Naive thymus-derived CD8-positive, alpha-beta T cell (primary cell): ENCODE results near the gene BRSK2. TPM values are rescaled to one million over a fixed set of nuclear protein-coding genes. Genes with fewer than 3 reads are reported as not detected.
"Not testable (repeated sequence)": the region's sequence is repeated elsewhere in the genome, so short reads cannot be mapped to it uniquely, and the experiment has no call there.

Source experiments
- ATAC-seq, 2 donors: fragments of 150-1000 bp; cut with Tn5 transposase in 1 of 2; sonication (Bioruptor Pico), chemical (Tn5 transposase) in 1 of 2; 1 replicate in 1 of 2; 2 replicates in 1 of 2; pipeline ENCODE4 v1.10.0; 2021; ENCODE audit warnings: mild to moderate bottlenecking in 2 of 2, moderate library complexity in 2 of 2
- POLR2A ChIA-PET: fragments of 350-600 bp; sonication (Branson Sonifier 250); formaldehyde crosslinking; loops from one replicate; lab custom pipeline; 2021; ENCODE audit warnings: antibody characterized with exemption; lab: Charles Lee
- DNase-seq, 10 donors: peaks; one replicate each; pipeline versions ENCODE4 v3.0.0 to v3.0.0-alpha.2; 2020 to 2022
- H3K27ac Mint-ChIP-seq, 10 donors: one replicate each; pipeline ENCODE4 v1.8.0; 2020 to 2022; ENCODE audit warnings: mild to moderate bottlenecking in 10 of 10, mixed read lengths in 10 of 10, moderate library complexity in 4 of 10, inconsistent platforms in 1 of 10
- H3K27me3 Mint-ChIP-seq, 5 donors: one replicate each; pipeline ENCODE4 v1.8.0; 2021 to 2022; ENCODE audit warnings: mixed read lengths in 5 of 5
- H3K36me3 Mint-ChIP-seq, 3 donors: one replicate each; pipeline ENCODE4 v1.8.0; 2020 to 2022; ENCODE audit warnings: mixed read lengths in 3 of 3, mild to moderate bottlenecking in 2 of 3, inconsistent platforms in 1 of 3
- H3K4me1 Mint-ChIP-seq, 4 donors: one replicate each; pipeline ENCODE4 v1.8.0; 2021 to 2022; ENCODE audit warnings: mixed read lengths in 4 of 4
- H3K4me3 Mint-ChIP-seq, 10 donors: one replicate each; pipeline ENCODE4 v1.8.0; 2020 to 2022; ENCODE audit warnings: mild to moderate bottlenecking in 10 of 10, mixed read lengths in 10 of 10, moderate library complexity in 6 of 10, inconsistent platforms in 1 of 10
- H3K9me3 Mint-ChIP-seq, 9 donors: one replicate each; pipeline ENCODE4 v1.8.0; 2020 to 2022; ENCODE audit warnings: mixed read lengths in 9 of 9, mild to moderate bottlenecking in 3 of 9, inconsistent platforms in 1 of 9, moderate library complexity in 1 of 9
- polyA plus RNA-seq, 3 donors: library from polyadenylated mRNA; unstranded; fragments of 300-500 nt; fragmentation: Illumina TruSeq; gene quantifications; one replicate each; pipeline ENCODE4 v1.2.3, GENCODE V29; 2021
- total RNA-seq, 8 experiments: library from RNA in 2 of 8; stranded (reverse) in 2 of 8; gene quantifications; one replicate each; pipeline ENCODE4 v1.2.3 and lab custom pipeline; 2021 to 2026

The BRSK2 gene
- total RNA-seq (1 to 10 TPM in 1 of 2 experiments, under 1 TPM in 1; 0.42 to 1.3 TPM), polyA plus RNA-seq (not detected), total RNA-seq (lab: John Stamatoyannopoulos, UW) (0 to 1.1 (median 0.28) reads per million in 6 experiments)

- no peak for DNase-seq
- Mint-ChIP-seq H3K9me3 (no peaks in the 10 kb centered on the region), H3K27ac (peak within 1 kb of the TSS in 3 of 10 donors; percentile 65 to 71 (median 66)), H3K27me3 (peaks cover 7 to 28% (median 20%) of the 10 kb centered on the region in 5 donors), H3K36me3 (no peaks in the 10 kb centered on the region), H3K4me3 (peak within 1 kb of the TSS; percentile 64 to 85 (median 75)), H3K4me1 (peaks cover 2 to 14% (median 8%) of the 10 kb centered on the region in 4 donors)
- POLR2A ChIA-PET, result interaction anchor here (0.9 to 2.8 kb wide), 2 partner anchors 11 to 79 kb away, joined by 3 to 8 read pairs; no protein-coding TSS in a partner anchor
- ATAC-seq, result no peak
Measured at GRCh38 chr11:1389932-1390568, at the start of gene BRSK2. BRSK2 (plus strand) TSS chr11:1389934; CDS start chr11:1390285, 351 bp downstream.

GRCh38 chr11:1340111-1340510, 49.6 kb upstream of the BRSK2 start:
- ATAC-seq, result no peak
- H3K4me3 Mint-ChIP-seq, result no peak overlapping the region
- H3K36me3 Mint-ChIP-seq, result no peaks in the 10 kb centered on the region

GRCh38 chr11:1341226-1341625, 48.5 kb upstream of the BRSK2 start:
- H3K27me3 Mint-ChIP-seq, H3K36me3 Mint-ChIP-seq, POLR2A ChIA-PET, H3K4me3 Mint-ChIP-seq, H3K27ac Mint-ChIP-seq, ATAC-seq, H3K9me3 Mint-ChIP-seq, DNase-seq: not testable (repeated sequence)
- H3K4me1 Mint-ChIP-seq, result peaks cover 6 to 17% (median 10%) of the 10 kb centered on the region in 4 donors

More at GRCh38 chr11:1340111-1340510, 49.6 kb upstream of the BRSK2 start:
- Mint-ChIP-seq H3K27ac (no peak overlapping the region), H3K4me1 (peaks cover 11 to 19% (median 16%) of the 10 kb centered on the region in 4 donors), H3K27me3 (no peaks in the 10 kb centered on the region), H3K9me3 (peaks cover 0 to 5% (median 0%) of the 10 kb centered on the region in 9 donors)
- POLR2A ChIA-PET, result no interaction called here
- DNase-seq, result no peak

- no peaks in the 10 kb centered on the region for H3K36me3 Mint-ChIP-seq
- peaks cover 0 to 5% (median 0%) of the 10 kb centered on the region in 9 donors for H3K9me3 Mint-ChIP-seq
- H3K4me3 Mint-ChIP-seq, result no peak overlapping the region
- peaks cover 6 to 17% (median 10%) of the 10 kb centered on the region in 4 donors for H3K4me1 Mint-ChIP-seq
- DNase-seq (no peak), ATAC-seq (no peak)
- POLR2A ChIA-PET, result no interaction called here
- no peak overlapping the region for H3K27ac Mint-ChIP-seq
- no peaks in the 10 kb centered on the region for H3K27me3 Mint-ChIP-seq
Measured at GRCh38 chr11:1341928-1342524, 47.7 kb upstream of the BRSK2 start.

GRCh38 chr11:1342946-1343345, 46.8 kb upstream of the BRSK2 start:
- Mint-ChIP-seq H3K36me3 (no peaks in the 10 kb centered on the region), H3K4me1 (peaks cover 3 to 12% (median 7%) of the 10 kb centered on the region in 4 donors), H3K9me3 (peaks cover 0 to 4% (median 0%) of the 10 kb centered on the region in 9 donors), H3K27me3 (no peaks in the 10 kb centered on the region), H3K27ac (peak overlapping the region in 2 of 10 donors; percentile 13 to 19), H3K4me3 (no peak overlapping the region)
- no peak for DNase-seq
- ATAC-seq, result no peak
- POLR2A ChIA-PET, result no interaction called here

GRCh38 chr11:1343391-1344055, 46.2 kb upstream of the BRSK2 start:
- H3K4me1 Mint-ChIP-seq, result peaks cover 0 to 6% (median 2%) of the 10 kb centered on the region in 4 donors
- POLR2A ChIA-PET, result no interaction called here
- ATAC-seq, result peak in 1 of 2 donors; percentile 57

GRCh38 chr11:1344056-1344635, 45.6 kb upstream of the BRSK2 start:
- DNase-seq (no peak), ATAC-seq (no peak)
- H3K27ac Mint-ChIP-seq, result no peak overlapping the region
- H3K4me1 Mint-ChIP-seq, result peaks cover 0 to 6% (median 2%) of the 10 kb centered on the region in 4 donors
- POLR2A ChIA-PET, result no interaction called here
- H3K4me3 Mint-ChIP-seq, result no peak overlapping the region
- H3K36me3 Mint-ChIP-seq, result no peaks in the 10 kb centered on the region
- no peaks in the 10 kb centered on the region for H3K27me3 Mint-ChIP-seq
- no peaks in the 10 kb centered on the region for H3K9me3 Mint-ChIP-seq

More at GRCh38 chr11:1343391-1344055, 46.2 kb upstream of the BRSK2 start:
- Mint-ChIP-seq H3K9me3 (no peaks in the 10 kb centered on the region), H3K27me3 (no peaks in the 10 kb centered on the region), H3K36me3 (no peaks in the 10 kb centered on the region), H3K27ac (no peak overlapping the region), H3K4me3 (no peak overlapping the region)
- DNase-seq, result no peak

GRCh38 chr11:1345737-1346513, 43.8 kb upstream of the BRSK2 start:
- DNase-seq, result peak in 2 of 10 donors; percentile 15 to 25

GRCh38 chr11:1346669-1347390, 42.9 kb upstream of the BRSK2 start:
- Mint-ChIP-seq H3K9me3 (no peaks in the 10 kb centered on the region), H3K4me1 (peaks cover 0 to 6% (median 2%) of the 10 kb centered on the region in 4 donors), H3K27me3 (no peaks in the 10 kb centered on the region), H3K27ac (no peak overlapping the region), H3K4me3 (no peak overlapping the region), H3K36me3 (no peaks in the 10 kb centered on the region)
- DNase-seq, result no peak
- POLR2A ChIA-PET, result no interaction called here
- ATAC-seq, result no peak

More at GRCh38 chr11:1345737-1346513, 43.8 kb upstream of the BRSK2 start:
- H3K27me3 Mint-ChIP-seq, result no peaks in the 10 kb centered on the region
- H3K27ac Mint-ChIP-seq, result peak overlapping the region in 4 of 10 donors; percentile 45 to 85 (median 62)
- peaks cover 0 to 6% (median 2%) of the 10 kb centered on the region in 4 donors for H3K4me1 Mint-ChIP-seq
- H3K9me3 Mint-ChIP-seq, result no peaks in the 10 kb centered on the region
- no peak overlapping the region for H3K4me3 Mint-ChIP-seq
- peak in 1 of 2 donors; percentile 72 for ATAC-seq
- POLR2A ChIA-PET, result no interaction called here
- no peaks in the 10 kb centered on the region for H3K36me3 Mint-ChIP-seq

GRCh38 chr11:1347411-1347999, 42.2 kb upstream of the BRSK2 start:
- H3K4me3 Mint-ChIP-seq, ATAC-seq, DNase-seq, H3K4me1 Mint-ChIP-seq, H3K27me3 Mint-ChIP-seq, H3K27ac Mint-ChIP-seq, H3K9me3 Mint-ChIP-seq, POLR2A ChIA-PET, H3K36me3 Mint-ChIP-seq: not testable (repeated sequence)

GRCh38 chr11:1348146-1348795, 41.5 kb upstream of the BRSK2 start:
- DNase-seq (no peak), ATAC-seq (no peak)
- Mint-ChIP-seq H3K27me3 (no peaks in the 10 kb centered on the region), H3K27ac (peak overlapping the region in 1 of 10 donors; percentile 41), H3K36me3 (no peaks in the 10 kb centered on the region), H3K4me1 (peaks cover 0 to 6% (median 2%) of the 10 kb centered on the region in 4 donors), H3K9me3 (no peaks in the 10 kb centered on the region), H3K4me3 (no peak overlapping the region)
- POLR2A ChIA-PET, result no interaction called here
